ENCODE measurements around the gene ALKAL2. TPM values are rescaled to one million over a fixed set of nuclear protein-coding genes. Genes with fewer than 3 reads are reported as not detected.

ALKAL2 gene
- total and polyA plus RNA-seq, 2 of the 13 experiments (the other 11 are each of a cell fraction or from before 2014, with no cell fraction given) = 0.22 to 1.7 TPM

DNA sequence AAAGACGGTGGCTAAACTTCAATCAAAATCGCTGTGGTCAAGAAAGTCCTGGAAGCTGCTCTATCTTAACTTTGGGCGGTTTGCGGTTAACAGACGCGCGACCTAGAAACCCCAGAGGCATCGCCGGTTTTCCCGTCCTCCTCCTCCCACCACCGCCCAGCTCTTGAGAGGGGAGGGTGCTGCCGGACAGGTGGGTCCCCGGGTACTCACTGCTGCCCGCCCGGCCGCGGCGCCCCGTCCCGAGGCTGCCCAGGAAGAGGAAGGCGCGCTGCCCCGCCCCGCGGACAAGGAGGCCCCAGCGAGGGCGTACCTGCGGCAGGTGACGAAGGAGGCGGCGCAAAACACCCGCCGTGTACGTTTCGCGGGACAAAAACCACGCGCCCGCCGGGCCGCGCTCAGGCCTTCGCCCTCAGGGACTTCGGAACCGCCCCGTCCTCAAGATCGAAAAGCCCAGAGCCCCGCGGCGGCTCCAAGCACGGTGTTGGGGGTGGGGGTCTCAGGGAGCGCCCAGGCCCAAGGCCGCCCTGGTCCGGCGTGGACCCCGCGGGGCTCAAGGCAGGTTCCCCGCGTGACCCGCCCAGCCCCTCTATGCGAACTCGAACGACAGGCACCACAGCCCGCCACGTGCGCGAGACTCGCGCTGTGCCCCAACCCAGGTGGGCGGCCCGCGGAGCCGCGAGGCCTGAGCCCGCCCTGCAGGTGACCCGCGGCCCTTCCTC lies 24.0 kb downstream of the ALKAL2 start, which contains the start of gene SH3YL1 (continued):
- TF ChIP-seq, protein P1, sequence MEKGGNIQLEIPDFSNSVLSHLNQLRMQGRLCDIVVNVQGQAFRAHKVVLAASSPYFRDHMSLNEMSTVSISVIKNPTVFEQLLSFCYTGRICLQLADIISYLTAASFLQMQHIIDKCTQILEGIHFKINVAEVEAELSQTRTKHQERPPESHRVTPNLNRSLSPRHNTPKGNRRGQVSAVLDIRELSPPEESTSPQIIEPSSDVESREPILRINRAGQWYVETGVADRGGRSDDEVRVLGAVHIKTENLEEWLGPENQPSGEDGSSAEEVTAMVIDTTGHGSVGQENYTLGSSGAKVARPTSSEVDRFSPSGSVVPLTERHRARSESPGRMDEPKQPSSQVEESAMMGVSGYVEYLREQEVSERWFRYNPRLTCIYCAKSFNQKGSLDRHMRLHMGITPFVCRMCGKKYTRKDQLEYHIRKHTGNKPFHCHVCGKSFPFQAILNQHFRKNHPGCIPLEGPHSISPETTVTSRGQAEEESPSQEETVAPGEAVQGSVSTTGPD (CRISPR knock-in tag; IDR thresholded peaks at IDR 0.05) = no peak
- TF ChIP-seq ZNF274 (CRISPR knock-in tag; IDR thresholded peaks at IDR 0.05) (no peak), KDM2A (CRISPR knock-in tag; IDR thresholded peaks at IDR 0.05; ENCODE audit: borderline replicate concordance, low read depth) (no peak), ZNF124 (CRISPR knock-in tag; IDR thresholded peaks at IDR 0.05) (no peak), HIVEP1 (CRISPR knock-in tag; IDR thresholded peaks at IDR 0.05) (no peak), HES4 (CRISPR knock-in tag; IDR thresholded peaks at IDR 0.05; ENCODE audit: borderline replicate concordance) (peak; percentile 78; the same call in 1 of the 2 replicates), GTF2F1 (IDR thresholded peaks at IDR 0.05; ENCODE audit: low read length) (no peak), ZNF446 (CRISPR knock-in tag; IDR thresholded peaks at IDR 0.05) (0 out of 2 replicates have a peak, but pooled peaks have one; percentile 83), ZNF264 (CRISPR knock-in tag; IDR thresholded peaks at IDR 0.05) (no peak), MTF2 (CRISPR knock-in tag; IDR thresholded peaks at IDR 0.05; ENCODE audit: borderline replicate concordance) (0 out of 2 replicates have a peak, but pooled peaks have one; percentile 22), KAT7 (CRISPR knock-in tag; IDR thresholded peaks at IDR 0.05; ENCODE audit: borderline replicate concordance) (no peak), KDM3A (CRISPR knock-in tag; IDR thresholded peaks at IDR 0.05; ENCODE audit: low read depth) (no peak), TEAD3 (CRISPR knock-in tag; optimal IDR thresholded peaks at IDR 0.05; ENCODE audit: borderline replicate concordance) (no peak), ZFP1 (CRISPR knock-in tag; IDR thresholded peaks at IDR 0.05) (no peak), ZNF329 (CRISPR knock-in tag; IDR thresholded peaks at IDR 0.05; ENCODE audit: low read depth) (0 out of 2 replicates have a peak, but pooled peaks have one; percentile 30), AHR (CRISPR knock-in tag; IDR thresholded peaks at IDR 0.05) (no peak), FIP1L1 (IDR thresholded peaks at IDR 0.05; ENCODE audit: borderline replicate concordance, insufficient read depth, low read depth, low read length) (no peak), CBFB (CRISPR knock-in tag; IDR thresholded peaks at IDR 0.05) (no peak), CHCHD3 (CRISPR knock-in tag; IDR thresholded peaks at IDR 0.05) (no peak), KDM1A (CRISPR knock-in tag; IDR thresholded peaks at IDR 0.05) (no peak), ZNF790 (CRISPR knock-in tag; IDR thresholded peaks at IDR 0.05; ENCODE audit: borderline replicate concordance) (peak; percentile 85; the same call in 1 of the 2 replicates), XRCC5 (optimal IDR thresholded peaks at IDR 0.05; ENCODE audit: low read length) (no peak), ZNF746 (CRISPR knock-in tag; IDR thresholded peaks at IDR 0.05) (no peak), DNMT1 (CRISPR knock-in tag; IDR thresholded peaks at IDR 0.05) (peak; percentile 6; the same call in 1 of the 2 replicates)
- TF ChIP-seq, protein P2, sequence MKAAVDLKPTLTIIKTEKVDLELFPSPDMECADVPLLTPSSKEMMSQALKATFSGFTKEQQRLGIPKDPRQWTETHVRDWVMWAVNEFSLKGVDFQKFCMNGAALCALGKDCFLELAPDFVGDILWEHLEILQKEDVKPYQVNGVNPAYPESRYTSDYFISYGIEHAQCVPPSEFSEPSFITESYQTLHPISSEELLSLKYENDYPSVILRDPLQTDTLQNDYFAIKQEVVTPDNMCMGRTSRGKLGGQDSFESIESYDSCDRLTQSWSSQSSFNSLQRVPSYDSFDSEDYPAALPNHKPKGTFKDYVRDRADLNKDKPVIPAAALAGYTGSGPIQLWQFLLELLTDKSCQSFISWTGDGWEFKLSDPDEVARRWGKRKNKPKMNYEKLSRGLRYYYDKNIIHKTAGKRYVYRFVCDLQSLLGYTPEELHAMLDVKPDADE (CRISPR knock-in tag; IDR thresholded peaks at IDR 0.05) = no peak
- TF ChIP-seq, protein P3, sequence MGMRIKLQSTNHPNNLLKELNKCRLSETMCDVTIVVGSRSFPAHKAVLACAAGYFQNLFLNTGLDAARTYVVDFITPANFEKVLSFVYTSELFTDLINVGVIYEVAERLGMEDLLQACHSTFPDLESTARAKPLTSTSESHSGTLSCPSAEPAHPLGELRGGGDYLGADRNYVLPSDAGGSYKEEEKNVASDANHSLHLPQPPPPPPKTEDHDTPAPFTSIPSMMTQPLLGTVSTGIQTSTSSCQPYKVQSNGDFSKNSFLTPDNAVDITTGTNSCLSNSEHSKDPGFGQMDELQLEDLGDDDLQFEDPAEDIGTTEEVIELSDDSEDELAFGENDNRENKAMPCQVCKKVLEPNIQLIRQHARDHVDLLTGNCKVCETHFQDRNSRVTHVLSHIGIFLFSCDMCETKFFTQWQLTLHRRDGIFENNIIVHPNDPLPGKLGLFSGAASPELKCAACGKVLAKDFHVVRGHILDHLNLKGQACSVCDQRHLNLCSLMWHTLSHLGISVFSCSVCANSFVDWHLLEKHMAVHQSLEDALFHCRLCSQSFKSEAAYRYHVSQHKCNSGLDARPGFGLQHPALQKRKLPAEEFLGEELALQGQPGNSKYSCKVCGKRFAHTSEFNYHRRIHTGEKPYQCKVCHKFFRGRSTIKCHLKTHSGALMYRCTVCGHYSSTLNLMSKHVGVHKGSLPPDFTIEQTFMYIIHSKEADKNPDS (CRISPR knock-in tag; IDR thresholded peaks at IDR 0.05) = 0 out of 2 replicates have a peak, but pooled peaks have one; percentile 22
- TF ChIP-seq, protein P4, sequence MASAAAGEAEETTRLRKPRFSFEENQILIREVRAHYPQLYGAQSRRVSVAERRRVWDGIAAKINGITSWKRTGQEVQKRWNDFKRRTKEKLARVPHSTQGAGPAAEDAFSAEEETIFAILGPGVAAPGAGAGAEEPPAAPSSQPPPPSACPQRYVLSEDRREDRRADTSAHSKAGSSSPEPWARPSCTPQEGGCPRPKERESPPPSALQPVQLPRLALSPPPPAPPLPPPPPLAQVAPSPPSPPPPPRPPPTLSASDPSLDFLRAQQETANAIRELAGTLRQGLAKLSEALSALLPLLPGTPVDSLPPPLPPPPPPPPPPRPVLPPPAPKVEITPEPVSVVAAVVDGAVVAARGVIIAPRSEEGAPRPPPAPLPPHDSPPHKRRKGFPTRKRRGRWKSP (CRISPR knock-in tag; IDR thresholded peaks at IDR 0.05) = no peak

All from HepG2 (cell line).